OCI-LY7 (cell line): Measurements from ENCODE around the gene ZBTB22. TPM values are rescaled to one million over a fixed set of nuclear protein-coding genes. Genes with fewer than 3 reads are reported as not detected.

ENCODE experiments used
- BruUV-seq: library from RNA; stranded (reverse); fragments of 400-500 nt; replicated peaks from 2 replicates; lab custom pipeline; 2021; lab: Mats Ljungman, UMichigan
- CTCF ChIA-PET: fragments of 300-600 bp; sonication (Branson Sonifier 250); formaldehyde crosslinking; loops from one replicate; lab custom pipeline; 2022; ENCODE audit warnings: antibody characterized with exemption; ENCODE audit not compliant: unreplicated experiment; lab: Charles Lee
- POLR2A ChIA-PET: fragments of 300-600 bp; sonication (Branson Sonifier 250); formaldehyde crosslinking; loops from one replicate; lab custom pipeline; 2022; ENCODE audit warnings: antibody characterized with exemption; lab: Charles Lee
- DNase-seq: peaks from one replicate; pipeline ENCODE4 v3.0.0-alpha.2; 2015; ENCODE audit warnings: low spot score
- H2AFZ ChIP-seq: fragments of 200-600 bp; sonication (generic), shearing (Covaris generic); 2 replicates; pipeline ENCODE4 v1.6.1; 2014; ENCODE audit warnings: mild to moderate bottlenecking, antibody characterized with exemption, low read length, moderate library complexity
- H3K27ac ChIP-seq: fragments of 200-600 bp; sonication (generic); 2 replicates; pipeline ENCODE4 v1.5.1; 2014; ENCODE audit warnings: mixed run types, low read depth, mild to moderate bottlenecking, moderate library complexity, low read length, inconsistent platforms; ENCODE audit not compliant: poor library complexity, severe bottlenecking
- H3K36me3 ChIP-seq: fragments of 200-600 bp; sonication (generic); 2 replicates; pipeline ENCODE4 v1.6.1; 2014; ENCODE audit warnings: mild to moderate bottlenecking, antibody characterized with exemption, low read length, moderate library complexity, mixed read lengths; ENCODE audit not compliant: insufficient read depth
- H3K4me1 ChIP-seq: fragments of 200-600 bp; sonication (generic); 2 replicates; pipeline ENCODE4 v1.5.1; 2014; ENCODE audit warnings: mild to moderate bottlenecking, low read length; ENCODE audit not compliant: insufficient read depth, poor library complexity, severe bottlenecking
- H3K4me2 ChIP-seq: fragments of 200-600 bp; sonication (generic); 2 replicates; pipeline ENCODE4 v1.6.1; 2014; ENCODE audit warnings: mild to moderate bottlenecking, low read length
- H3K4me3 ChIP-seq: fragments of 200-600 bp; sonication (generic); 2 replicates; pipeline ENCODE4 v1.5.1; 2014; ENCODE audit warnings: mild to moderate bottlenecking, low read depth, low read length; ENCODE audit not compliant: poor library complexity, severe bottlenecking
- H3K79me2 ChIP-seq: fragments of 200-600 bp; sonication (generic); 2 replicates; pipeline ENCODE4 v1.6.1; 2016; ENCODE audit warnings: low read depth, mild to moderate bottlenecking, low read length, moderate library complexity, mixed read lengths; ENCODE audit not compliant: insufficient read depth
- H3K9me2 ChIP-seq: fragments of 200-600 bp; sonication (generic); 2 replicates; pipeline ENCODE4 v1.6.1; 2016; ENCODE audit warnings: mild to moderate bottlenecking, low read length, mixed read lengths; ENCODE audit not compliant: insufficient read depth
- H3K9me3 ChIP-seq: fragments of 200-600 bp; sonication (generic); 2 replicates; pipeline ENCODE4 v1.6.1; 2014; ENCODE audit warnings: mild to moderate bottlenecking, mixed run types, low read length, mixed read lengths
- H4K20me1 ChIP-seq: fragments of 200-600 bp; sonication (generic); 2 replicates; pipeline ENCODE4 v1.6.1; 2014; ENCODE audit warnings: mild to moderate bottlenecking, antibody characterized with exemption, low read length, moderate library complexity, mixed read lengths; ENCODE audit not compliant: insufficient read depth
- EZH2phosphoT487 ChIP-seq: fragments of 200-600 bp; sonication (generic); IDR thresholded peaks from 2 replicates; pipeline ENCODE4 v1.6.1; 2018; ENCODE audit warnings: low read depth, borderline replicate concordance, mild to moderate bottlenecking, mixed run types, antibody characterized with exemption, low read length, moderate library complexity, mixed read lengths
- intact Hi-C: fragments of 100-400 bp; cut with micrococcal nuclease; formaldehyde crosslinking; loops from one replicate; pipeline ENCODE4 v1.10.0; 2022; ENCODE audit not compliant: unreplicated experiment
- total RNA-seq, 2 experiments: library from RNA; depleted of rRNA in 1 of 2; stranded (reverse); fragments of >200 nt in 1 of 2; shearing (Covaris generic) in 1 of 2; gene quantifications; 2 replicates each; pipeline ENCODE4 v1.2.3, GENCODE V29; 2014 to 2022
- TF ChIP-seq, protein P1 (sequence below): fragments of 200-600 bp; sonication (generic); conservative IDR thresholded peaks from 2 replicates; pipeline ENCODE4 v1.5.1; 2014; ENCODE audit warnings: mild to moderate bottlenecking, antibody characterized with exemption, low read length, moderate library complexity, mixed read lengths

ZBTB22 gene
- total RNA-seq, 2 experiments from 2014 or later, result 14.1 to 21.6 TPM

DNA sequence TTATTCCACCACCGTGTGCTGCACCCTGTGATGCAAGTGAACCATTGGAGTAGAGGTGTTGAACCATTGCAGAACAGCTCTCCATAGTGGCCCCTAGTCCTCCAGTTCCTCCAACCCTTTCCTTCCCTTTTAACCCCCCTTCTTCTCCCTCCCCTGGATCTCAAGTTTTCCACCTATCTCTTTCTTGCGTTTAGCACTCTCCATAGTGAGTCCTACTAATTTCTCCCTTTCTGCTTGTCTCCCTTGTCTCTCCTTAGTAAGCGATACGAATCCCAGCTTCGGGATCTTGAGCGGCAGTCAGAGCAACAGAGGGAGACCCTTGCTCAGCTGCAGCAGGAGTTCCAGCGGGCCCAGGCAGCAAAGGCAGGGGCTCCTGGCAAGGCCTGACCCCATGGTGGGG is 27.1 kb downstream of the ZBTB22 start:
- Histone ChIP-seq H3K36me3 (peaks cover 62% of the 10 kb centered on the region), H3K79me2 (peaks cover 31% of the 10 kb centered on the region; the same call in 1 of the 2 replicates), H3K4me3 (peak overlapping the region; percentile 86), H3K27ac (no peak overlapping the region), H2AFZ (no peak overlapping the region), H3K9me3 (no peaks in the 10 kb centered on the region), H3K4me2 (peak overlapping the region; percentile 87), H4K20me1 (no peaks in the 10 kb centered on the region), H3K9me2 (no peaks in the 10 kb centered on the region), H3K4me1 (peaks cover 24% of the 10 kb centered on the region)
- intact Hi-C loops, result no loop called here
- ChIA-PET CTCF (no interaction called here), POLR2A (interaction anchor here (0.9 to 3.0 kb wide), 4 partner anchors 9 to 28 kb away, joined by 3 to 19 read pairs (median 8); partner anchors contain the start of genes B3GALT4 and RGL2)
- TF ChIP-seq, protein P1, sequence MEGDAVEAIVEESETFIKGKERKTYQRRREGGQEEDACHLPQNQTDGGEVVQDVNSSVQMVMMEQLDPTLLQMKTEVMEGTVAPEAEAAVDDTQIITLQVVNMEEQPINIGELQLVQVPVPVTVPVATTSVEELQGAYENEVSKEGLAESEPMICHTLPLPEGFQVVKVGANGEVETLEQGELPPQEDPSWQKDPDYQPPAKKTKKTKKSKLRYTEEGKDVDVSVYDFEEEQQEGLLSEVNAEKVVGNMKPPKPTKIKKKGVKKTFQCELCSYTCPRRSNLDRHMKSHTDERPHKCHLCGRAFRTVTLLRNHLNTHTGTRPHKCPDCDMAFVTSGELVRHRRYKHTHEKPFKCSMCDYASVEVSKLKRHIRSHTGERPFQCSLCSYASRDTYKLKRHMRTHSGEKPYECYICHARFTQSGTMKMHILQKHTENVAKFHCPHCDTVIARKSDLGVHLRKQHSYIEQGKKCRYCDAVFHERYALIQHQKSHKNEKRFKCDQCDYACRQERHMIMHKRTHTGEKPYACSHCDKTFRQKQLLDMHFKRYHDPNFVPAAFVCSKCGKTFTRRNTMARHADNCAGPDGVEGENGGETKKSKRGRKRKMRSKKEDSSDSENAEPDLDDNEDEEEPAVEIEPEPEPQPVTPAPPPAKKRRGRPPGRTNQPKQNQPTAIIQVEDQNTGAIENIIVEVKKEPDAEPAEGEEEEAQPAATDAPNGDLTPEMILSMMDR, result no peak
- no peak for TF ChIP-seq EZH2phosphoT487
- no TSS peak for BruUV-seq
- DNase-seq, result no peak

DNA sequence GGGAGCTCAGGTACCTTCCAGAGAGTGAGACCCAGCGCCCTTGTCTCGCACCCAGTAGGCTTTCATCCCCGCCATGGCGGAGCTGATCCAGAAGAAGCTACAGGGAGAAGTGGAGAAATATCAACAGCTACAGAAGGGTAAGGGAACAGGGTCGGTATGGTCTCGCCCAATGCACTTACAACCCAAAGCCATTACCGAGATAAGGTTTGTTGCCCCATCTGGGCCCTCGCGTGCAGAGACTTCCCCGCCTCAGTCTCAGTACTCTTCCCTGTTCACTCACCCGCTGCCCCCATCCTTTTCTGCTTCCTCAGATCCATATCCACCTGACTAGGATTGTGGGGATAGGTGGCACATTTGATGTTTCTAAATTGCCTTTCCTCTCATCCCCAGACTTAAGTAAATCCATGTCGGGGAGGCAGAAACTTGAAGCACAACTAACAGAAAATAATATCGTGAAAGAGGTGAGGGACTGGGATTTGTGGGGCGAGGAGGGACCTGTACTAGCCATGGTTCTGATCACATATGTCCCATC is 27.7 kb downstream of the ZBTB22 start:
- POLR2A ChIA-PET, result interaction anchor here (0.9 to 3.0 kb wide), 5 partner anchors 9 to 28 kb away, joined by 3 to 19 read pairs (median 8); partner anchors contain the start of genes B3GALT4, RGL2, RPS18 and VPS52
- H3K36me3 ChIP-seq, result peaks cover 67% of the 10 kb centered on the region
- H3K79me2 ChIP-seq, result peaks cover 31% of the 10 kb centered on the region; the same call in 1 of the 2 replicates
- no peaks in the 10 kb centered on the region for H3K9me3 ChIP-seq
- TF ChIP-seq EZH2phosphoT487, result no peak
- TF ChIP-seq, protein P1, result no peak
- CTCF ChIA-PET, result interaction anchor here (1.6 kb wide), 1 partner anchor 10 kb away, joined by 3 read pairs; no protein-coding TSS in a partner anchor
- H4K20me1 ChIP-seq, result no peaks in the 10 kb centered on the region
- H2AFZ ChIP-seq, result peak overlapping the region; percentile 91; the same call in 1 of the 2 replicates
- peaks cover 24% of the 10 kb centered on the region for H3K4me1 ChIP-seq
- intact Hi-C loops, result no loop called here
- TSS peak; percentile 98 for BruUV-seq
- DNase-seq, result peak; percentile 21
- H3K9me2 ChIP-seq, result no peaks in the 10 kb centered on the region
- peak overlapping the region; percentile 46 for H3K27ac ChIP-seq
- peak overlapping the region; percentile 87 for H3K4me2 ChIP-seq
- H3K4me3 ChIP-seq, result peak overlapping the region; percentile 86
